GM13977 (cell line): Measurements from ENCODE around the gene SLC8A2.
"Not testable (repeated sequence)": the region's sequence is repeated elsewhere in the genome, so short reads cannot be mapped to it uniquely, and the experiment has no call there.

Experiments
- DNase-seq: peaks from one replicate; pipeline ENCODE4 v3.0.0; 2012; ENCODE audit warnings: low spot score
- CTCF ChIP-seq: IDR thresholded peaks from 2 replicates; pipeline ENCODE4 v1.5.1; 2012; ENCODE audit warnings: mild to moderate bottlenecking, control low read depth; ENCODE audit not compliant: insufficient read depth; ENCODE audit errors: extremely low read depth, missing control alignments
- in situ Hi-C: fragments of 300-500 bp; cut with MboI; formaldehyde crosslinking; loops from one replicate; pipeline ENCODE4 v1.12.0; 2022; ENCODE audit warnings: low sequenced_read_pairs, low pct_unique_long_range_greater_than_20kb, mixed read lengths, inconsistent platforms; ENCODE audit not compliant: unreplicated experiment

The SLC8A2 gene

DNA sequence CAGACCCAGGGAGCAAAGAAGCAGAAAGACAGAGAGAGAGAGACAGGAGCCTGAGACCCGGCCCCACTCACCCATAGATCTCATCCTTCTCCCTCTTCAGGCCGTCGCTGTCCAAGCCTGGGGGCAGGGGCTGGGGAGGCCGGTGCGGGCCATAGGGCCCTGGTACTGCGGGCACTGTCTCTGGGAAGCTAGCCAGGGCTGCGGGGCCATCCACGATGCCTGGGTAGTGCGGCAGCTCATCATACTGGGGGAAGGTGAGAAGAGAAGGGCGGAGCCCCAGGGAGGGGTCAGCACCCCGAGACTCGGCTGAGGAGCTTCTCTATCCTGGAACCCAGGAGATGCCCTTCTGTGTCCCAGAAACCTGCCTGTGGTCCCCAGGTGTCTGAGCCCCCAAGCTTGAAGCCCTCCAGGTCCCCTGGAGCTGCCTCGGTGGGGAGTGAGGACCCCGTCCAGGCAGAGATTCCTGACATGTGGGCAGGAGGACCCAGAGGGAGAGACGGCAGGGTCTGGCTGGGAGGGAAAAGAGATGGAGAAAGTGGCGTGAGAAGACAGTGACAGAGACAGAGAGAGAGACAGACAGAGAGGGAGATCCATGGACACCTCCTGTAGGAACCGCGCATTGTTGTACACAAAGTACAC, 54.5 kb downstream of the SLC8A2 start:
- in situ Hi-C loops, result no loop called here
- no peak for TF ChIP-seq CTCF
- no peak for DNase-seq

DNA sequence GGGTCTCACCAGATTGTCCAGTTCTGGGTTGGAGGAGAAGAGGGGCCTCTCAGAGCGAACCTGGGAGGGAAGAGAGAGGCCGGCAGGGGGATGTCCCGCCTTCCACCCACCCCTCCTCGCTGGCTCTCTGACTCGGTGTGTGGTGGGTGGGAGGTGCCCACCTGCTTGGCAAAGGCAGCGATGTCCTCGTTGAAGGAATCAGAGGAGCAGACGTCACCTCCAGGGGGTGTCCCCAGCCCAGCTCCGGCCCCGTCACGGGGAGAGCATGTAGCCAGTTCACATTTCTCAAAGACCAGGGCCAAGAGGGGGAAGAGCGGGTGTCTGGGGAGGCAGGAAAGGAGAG, 55.1 kb downstream of the SLC8A2 start:
- no peak for DNase-seq
- in situ Hi-C loops, result no loop called here
- no peak for TF ChIP-seq CTCF

- in situ Hi-C loops, result no loop called here
- no peak for TF ChIP-seq CTCF
Observed at GRCh38 chr19:47415953-47416642, 55.6 kb downstream of the SLC8A2 start.

DNA sequence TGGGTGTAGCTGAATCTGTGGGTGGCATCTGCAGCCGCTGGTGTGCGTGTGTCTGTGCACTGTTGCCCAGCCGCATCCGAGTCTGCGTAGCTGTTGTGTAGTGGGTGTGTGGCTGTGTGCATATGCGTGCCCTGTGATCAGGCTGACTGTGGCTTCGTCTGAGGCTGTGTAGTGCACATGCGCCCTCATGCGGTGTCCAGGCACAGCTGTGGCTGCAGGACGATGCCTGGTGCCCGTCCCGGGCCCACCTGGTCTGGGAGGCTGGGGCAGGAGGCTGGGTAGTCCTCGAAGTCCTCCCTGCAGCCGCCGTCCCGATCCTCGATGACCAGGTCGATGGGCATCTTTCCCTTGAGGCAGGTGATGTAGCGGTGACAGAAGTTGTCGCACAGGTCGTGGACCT, 57.2 kb downstream of the SLC8A2 start:
- no peak for DNase-seq
- TF ChIP-seq CTCF, result peak; percentile 44
- in situ Hi-C loops, result no loop called here

More at GRCh38 chr19:47415953-47416642, 55.6 kb downstream of the SLC8A2 start:
- DNase-seq, result no peak

DNA sequence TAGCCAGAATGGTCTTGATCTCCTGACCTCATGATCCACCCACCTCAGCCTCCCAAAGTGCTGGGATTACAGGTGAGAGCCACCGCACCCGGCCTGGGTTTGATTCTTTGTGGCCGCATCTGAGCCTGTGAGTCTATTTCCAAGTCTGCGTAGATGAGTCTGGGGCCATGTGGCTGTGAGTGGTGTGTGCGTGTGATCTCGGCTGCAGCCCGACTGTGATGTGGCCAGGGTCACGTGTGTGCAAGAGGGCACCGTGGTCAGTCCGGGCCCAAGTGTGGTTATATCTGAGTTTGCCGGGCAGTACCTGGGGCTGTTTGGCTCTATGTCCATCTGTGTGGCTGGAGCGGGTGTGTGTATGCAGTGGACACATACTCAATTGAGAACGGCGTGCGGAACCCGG, 57.8 kb downstream of the SLC8A2 start:
- no peak for DNase-seq
- in situ Hi-C loops, result no loop called here
- TF ChIP-seq CTCF, result no peak

- DNase-seq, in situ Hi-C loops: not testable (repeated sequence)
Observed at GRCh38 chr19:47411696-47412095, 60.0 kb downstream of the SLC8A2 start.

DNA sequence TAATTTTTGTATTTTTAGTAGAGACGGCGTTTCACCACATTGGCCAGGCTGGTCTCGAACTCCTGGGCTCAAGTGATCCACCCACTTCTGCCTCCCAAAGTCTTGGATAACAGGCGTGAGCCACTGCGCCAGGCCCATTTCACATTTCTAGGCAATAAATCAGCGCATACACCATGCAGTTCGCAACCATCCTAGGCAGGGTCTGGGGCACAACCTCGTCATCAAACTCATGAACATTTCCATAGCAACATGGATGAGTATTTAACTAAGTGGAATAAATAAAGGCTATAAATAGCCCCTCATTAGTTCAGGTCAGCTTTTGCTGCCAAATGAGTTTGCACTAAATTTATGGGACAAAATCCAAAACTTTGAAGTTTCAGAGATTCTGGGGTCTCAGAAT, 60.6 kb downstream of the SLC8A2 start:
- DNase-seq, result no peak
- TF ChIP-seq CTCF, result no peak
- in situ Hi-C loops, result no loop called here
